ENCODE measurements around the gene S100A10. TPM values are rescaled to one million over a fixed set of nuclear protein-coding genes. Genes with fewer than 3 reads are reported as not detected.

The S100A10 gene
- total RNA-seq, 4 donors from 2014 or later: 11.2 to 64.0 (median 35.6) TPM

DNA sequence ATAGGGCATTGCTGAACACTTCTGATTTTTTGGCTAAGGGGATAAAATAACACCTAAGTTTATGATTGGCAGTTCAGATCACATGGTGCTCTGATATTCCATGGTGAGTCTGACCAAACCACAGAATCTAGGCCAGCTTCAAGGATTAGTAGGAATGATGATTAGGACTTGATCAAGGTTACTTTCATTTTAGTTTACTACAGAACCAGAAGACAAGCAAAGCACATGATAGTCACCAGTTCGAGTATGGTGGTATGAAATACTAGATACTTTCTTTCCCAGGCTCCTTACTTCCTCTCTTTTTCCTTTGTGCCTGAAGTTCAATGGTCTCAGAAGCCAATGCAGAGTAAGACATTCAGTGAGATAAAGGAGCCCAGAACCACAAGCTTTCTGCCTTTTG, 26.6 kb downstream of the S100A10 start:
- Histone ChIP-seq H3K4me1 (no peaks in the 10 kb centered on the region), H3K36me3 (no peaks in the 10 kb centered on the region), H3K4me3 (replicated peaks in 1 of 3) (no peak overlapping the region), H3K9me3 (no peaks in the 10 kb centered on the region), H3K27me3 (no peaks in the 10 kb centered on the region), H3K27ac (no peak overlapping the region)
- 78 to 85% methylated on average over 1 of the region's 1 CpG for WGBS, 2 donors
- TF ChIP-seq, protein P1, sequence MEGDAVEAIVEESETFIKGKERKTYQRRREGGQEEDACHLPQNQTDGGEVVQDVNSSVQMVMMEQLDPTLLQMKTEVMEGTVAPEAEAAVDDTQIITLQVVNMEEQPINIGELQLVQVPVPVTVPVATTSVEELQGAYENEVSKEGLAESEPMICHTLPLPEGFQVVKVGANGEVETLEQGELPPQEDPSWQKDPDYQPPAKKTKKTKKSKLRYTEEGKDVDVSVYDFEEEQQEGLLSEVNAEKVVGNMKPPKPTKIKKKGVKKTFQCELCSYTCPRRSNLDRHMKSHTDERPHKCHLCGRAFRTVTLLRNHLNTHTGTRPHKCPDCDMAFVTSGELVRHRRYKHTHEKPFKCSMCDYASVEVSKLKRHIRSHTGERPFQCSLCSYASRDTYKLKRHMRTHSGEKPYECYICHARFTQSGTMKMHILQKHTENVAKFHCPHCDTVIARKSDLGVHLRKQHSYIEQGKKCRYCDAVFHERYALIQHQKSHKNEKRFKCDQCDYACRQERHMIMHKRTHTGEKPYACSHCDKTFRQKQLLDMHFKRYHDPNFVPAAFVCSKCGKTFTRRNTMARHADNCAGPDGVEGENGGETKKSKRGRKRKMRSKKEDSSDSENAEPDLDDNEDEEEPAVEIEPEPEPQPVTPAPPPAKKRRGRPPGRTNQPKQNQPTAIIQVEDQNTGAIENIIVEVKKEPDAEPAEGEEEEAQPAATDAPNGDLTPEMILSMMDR (IDR thresholded peaks at IDR 0.05): no peak
- no peak for TF ChIP-seq POLR2A (IDR thresholded peaks at IDR 0.05)
- DNase-seq: no peak
- intact Hi-C loops (cut with DNase I): no loop called here

DNA sequence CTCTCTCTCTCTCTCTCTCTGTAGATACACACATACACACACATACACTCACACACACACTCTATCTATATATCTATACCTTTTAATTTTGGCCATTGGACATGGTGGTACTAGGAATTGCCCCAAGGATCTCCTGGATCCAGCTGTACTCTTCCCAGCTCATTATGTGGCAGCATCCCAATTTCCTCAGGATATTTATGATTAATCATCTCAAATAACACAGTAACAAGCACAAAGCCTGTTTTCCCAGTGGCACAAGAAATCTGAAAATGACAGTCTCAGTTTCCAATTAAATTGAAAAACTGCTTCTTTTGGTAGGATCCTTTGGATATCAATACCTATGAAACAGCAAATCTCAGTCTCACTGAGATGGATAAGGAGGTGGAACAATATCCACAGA, 27.6 kb downstream of the S100A10 start:
- Histone ChIP-seq H3K36me3 (no peaks in the 10 kb centered on the region), H3K27me3 (no peaks in the 10 kb centered on the region), H3K4me3 (replicated peaks in 1 of 3) (no peak overlapping the region), H3K27ac (no peak overlapping the region), H3K9me3 (no peaks in the 10 kb centered on the region), H3K4me1 (peaks cover 0 to 6% of the 10 kb centered on the region in 2 donors)
- intact Hi-C loops (cut with DNase I): no loop called here
- TF ChIP-seq, protein P1 (IDR thresholded peaks at IDR 0.05): no peak
- no peak for TF ChIP-seq POLR2A (IDR thresholded peaks at IDR 0.05)
- DNase-seq: no peak

DNA sequence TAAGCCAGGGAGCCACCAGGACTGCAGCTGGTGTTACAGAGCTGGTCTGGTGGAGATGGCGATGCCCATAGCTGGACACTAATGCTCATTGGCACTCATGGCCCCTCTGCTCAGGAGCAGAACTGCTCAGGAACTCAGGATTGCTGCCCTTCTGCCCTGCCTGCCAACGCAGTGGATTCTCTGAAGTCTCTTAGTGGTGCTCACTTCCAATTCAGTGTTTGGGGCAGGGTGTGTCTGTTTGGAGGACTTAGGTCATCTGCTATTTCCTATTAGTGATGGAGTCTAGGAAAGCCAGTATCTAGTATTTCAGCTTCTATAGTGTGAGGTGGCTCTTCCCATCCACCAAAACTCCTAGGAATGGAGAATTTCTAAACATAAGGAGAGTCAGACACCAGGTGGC, 29.1 kb downstream of the S100A10 start:
- no peak for DNase-seq
- H3K27ac ChIP-seq: no peak overlapping the region
- TF ChIP-seq, protein P1 (IDR thresholded peaks at IDR 0.05): no peak
- no peak for TF ChIP-seq POLR2A (IDR thresholded peaks at IDR 0.05)
- 78 to 83% methylated on average over 2 of the region's 2 CpGs for WGBS, 2 donors
- H3K4me3 ChIP-seq (replicated peaks in 1 of 3): no peak overlapping the region
- H3K36me3 ChIP-seq: no peaks in the 10 kb centered on the region
- H3K4me1 ChIP-seq: peaks cover 0 to 6% of the 10 kb centered on the region in 2 donors
- H3K27me3 ChIP-seq: no peaks in the 10 kb centered on the region
- H3K9me3 ChIP-seq: no peaks in the 10 kb centered on the region
- intact Hi-C loops (cut with DNase I): no loop called here

DNA sequence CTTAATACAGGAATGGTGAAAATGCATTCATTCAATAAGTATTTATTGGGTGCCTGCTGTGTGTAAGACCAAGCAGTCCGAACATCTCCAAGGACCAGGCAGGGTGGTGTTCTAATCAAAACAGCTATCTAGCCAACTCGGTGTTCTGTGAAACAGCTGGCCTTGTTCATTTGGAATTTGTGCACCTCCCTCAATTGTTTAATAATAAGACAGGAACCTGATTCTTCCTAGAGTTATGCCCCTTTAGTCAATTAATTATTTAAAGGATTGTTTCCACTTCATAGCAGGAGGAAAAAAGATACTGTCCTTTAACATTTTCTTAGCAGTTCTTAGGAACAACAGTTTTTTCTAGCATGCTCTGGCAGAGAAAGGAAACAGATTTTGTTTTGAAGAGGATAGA, 30.4 kb downstream of the S100A10 start:
- Histone ChIP-seq H3K27me3 (no peaks in the 10 kb centered on the region), H3K27ac (no peak overlapping the region), H3K36me3 (no peaks in the 10 kb centered on the region), H3K4me1 (peaks cover 0 to 6% of the 10 kb centered on the region in 2 donors), H3K9me3 (no peaks in the 10 kb centered on the region), H3K4me3 (replicated peaks in 1 of 3) (no peak overlapping the region)
- intact Hi-C loops (cut with DNase I): no loop called here
- WGBS, 2 donors: 32 to 33% methylated on average over 2 of the region's 2 CpGs
- TF ChIP-seq, protein P1 (IDR thresholded peaks at IDR 0.05): no peak
- TF ChIP-seq POLR2A (IDR thresholded peaks at IDR 0.05): no peak
- DNase-seq: no peak

- H3K36me3 ChIP-seq: no peaks in the 10 kb centered on the region
- no peak for DNase-seq
- no peaks in the 10 kb centered on the region for H3K27me3 ChIP-seq
- no peaks in the 10 kb centered on the region for H3K9me3 ChIP-seq
- peak overlapping the region in 1 of 3 donors; percentile 47 for H3K27ac ChIP-seq
- 69 to 72% methylated on average over 4 of the region's 4 CpGs for WGBS, 2 donors
- H3K4me3 ChIP-seq (replicated peaks in 1 of 3): no peak overlapping the region
- H3K4me1 ChIP-seq: peaks cover 0 to 6% of the 10 kb centered on the region in 2 donors
- no peak for TF ChIP-seq POLR2A (IDR thresholded peaks at IDR 0.05)
- TF ChIP-seq, protein P1 (IDR thresholded peaks at IDR 0.05): no peak
- intact Hi-C loops (cut with DNase I): no loop called here
Observed at GRCh38 chr1:151961833-151962232, 31.8 kb downstream of the S100A10 start.

Data from thyroid gland (tissue), 4 donors.